ENCODE results near the gene RSRC2.

- TF ChIP-seq, protein P1, sequence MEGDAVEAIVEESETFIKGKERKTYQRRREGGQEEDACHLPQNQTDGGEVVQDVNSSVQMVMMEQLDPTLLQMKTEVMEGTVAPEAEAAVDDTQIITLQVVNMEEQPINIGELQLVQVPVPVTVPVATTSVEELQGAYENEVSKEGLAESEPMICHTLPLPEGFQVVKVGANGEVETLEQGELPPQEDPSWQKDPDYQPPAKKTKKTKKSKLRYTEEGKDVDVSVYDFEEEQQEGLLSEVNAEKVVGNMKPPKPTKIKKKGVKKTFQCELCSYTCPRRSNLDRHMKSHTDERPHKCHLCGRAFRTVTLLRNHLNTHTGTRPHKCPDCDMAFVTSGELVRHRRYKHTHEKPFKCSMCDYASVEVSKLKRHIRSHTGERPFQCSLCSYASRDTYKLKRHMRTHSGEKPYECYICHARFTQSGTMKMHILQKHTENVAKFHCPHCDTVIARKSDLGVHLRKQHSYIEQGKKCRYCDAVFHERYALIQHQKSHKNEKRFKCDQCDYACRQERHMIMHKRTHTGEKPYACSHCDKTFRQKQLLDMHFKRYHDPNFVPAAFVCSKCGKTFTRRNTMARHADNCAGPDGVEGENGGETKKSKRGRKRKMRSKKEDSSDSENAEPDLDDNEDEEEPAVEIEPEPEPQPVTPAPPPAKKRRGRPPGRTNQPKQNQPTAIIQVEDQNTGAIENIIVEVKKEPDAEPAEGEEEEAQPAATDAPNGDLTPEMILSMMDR (IDR thresholded peaks at IDR 0.05 in 8 of 11, conservative IDR thresholded peaks at IDR 0.05 in 3 of 11) = no peak
- TF ChIP-seq POLR2A (IDR thresholded peaks at IDR 0.05) (no peak), POLR2AphosphoS5 (IDR thresholded peaks at IDR 0.05) (no peak)
These were observed 32.3 kb upstream of the RSRC2 start for GRCh38 chr12:122558745-122559641.
